Measurements from ENCODE around the gene LRRC66.

Gene LRRC66

GRCh38 chr4:52054254-52054653, 34.1 kb upstream of the LRRC66 start:
- H3K4me1 ChIP-seq (ENCODE audit: control insufficient read depth in 1 of 2, insufficient read depth in 1 of 2, low read depth in 1 of 2, low read length in 1 of 2): peaks cover 0 to 9% of the 10 kb centered on the region in 2 experiments
- no peaks in the 10 kb centered on the region for H3K9me3 ChIP-seq
- no peaks in the 10 kb centered on the region for H3K36me3 ChIP-seq
- TF ChIP-seq, protein P1, sequence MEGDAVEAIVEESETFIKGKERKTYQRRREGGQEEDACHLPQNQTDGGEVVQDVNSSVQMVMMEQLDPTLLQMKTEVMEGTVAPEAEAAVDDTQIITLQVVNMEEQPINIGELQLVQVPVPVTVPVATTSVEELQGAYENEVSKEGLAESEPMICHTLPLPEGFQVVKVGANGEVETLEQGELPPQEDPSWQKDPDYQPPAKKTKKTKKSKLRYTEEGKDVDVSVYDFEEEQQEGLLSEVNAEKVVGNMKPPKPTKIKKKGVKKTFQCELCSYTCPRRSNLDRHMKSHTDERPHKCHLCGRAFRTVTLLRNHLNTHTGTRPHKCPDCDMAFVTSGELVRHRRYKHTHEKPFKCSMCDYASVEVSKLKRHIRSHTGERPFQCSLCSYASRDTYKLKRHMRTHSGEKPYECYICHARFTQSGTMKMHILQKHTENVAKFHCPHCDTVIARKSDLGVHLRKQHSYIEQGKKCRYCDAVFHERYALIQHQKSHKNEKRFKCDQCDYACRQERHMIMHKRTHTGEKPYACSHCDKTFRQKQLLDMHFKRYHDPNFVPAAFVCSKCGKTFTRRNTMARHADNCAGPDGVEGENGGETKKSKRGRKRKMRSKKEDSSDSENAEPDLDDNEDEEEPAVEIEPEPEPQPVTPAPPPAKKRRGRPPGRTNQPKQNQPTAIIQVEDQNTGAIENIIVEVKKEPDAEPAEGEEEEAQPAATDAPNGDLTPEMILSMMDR (IDR thresholded peaks at IDR 0.05): no peak
- no peak overlapping the region for H3K27ac ChIP-seq
- no peak overlapping the region for H3K4me3 ChIP-seq (ENCODE audit: low read depth in 1 of 2, low read length in 1 of 2)
- H3K27me3 ChIP-seq: peaks cover 64% of the 10 kb centered on the region

- no peaks in the 10 kb centered on the region for H3K36me3 ChIP-seq
- no peak overlapping the region for H3K27ac ChIP-seq
- no peak overlapping the region for H3K4me3 ChIP-seq (ENCODE audit: low read depth in 1 of 2, low read length in 1 of 2)
- peaks cover 0 to 9% of the 10 kb centered on the region in 2 experiments for H3K4me1 ChIP-seq (ENCODE audit: control insufficient read depth in 1 of 2, insufficient read depth in 1 of 2, low read depth in 1 of 2, low read length in 1 of 2)
- H3K9me3 ChIP-seq: no peaks in the 10 kb centered on the region
- peaks cover 79% of the 10 kb centered on the region for H3K27me3 ChIP-seq
- TF ChIP-seq, protein P1 (IDR thresholded peaks at IDR 0.05): no peak
Observed at GRCh38 chr4:52052475-52052780, 32.3 kb upstream of the LRRC66 start.

DNA sequence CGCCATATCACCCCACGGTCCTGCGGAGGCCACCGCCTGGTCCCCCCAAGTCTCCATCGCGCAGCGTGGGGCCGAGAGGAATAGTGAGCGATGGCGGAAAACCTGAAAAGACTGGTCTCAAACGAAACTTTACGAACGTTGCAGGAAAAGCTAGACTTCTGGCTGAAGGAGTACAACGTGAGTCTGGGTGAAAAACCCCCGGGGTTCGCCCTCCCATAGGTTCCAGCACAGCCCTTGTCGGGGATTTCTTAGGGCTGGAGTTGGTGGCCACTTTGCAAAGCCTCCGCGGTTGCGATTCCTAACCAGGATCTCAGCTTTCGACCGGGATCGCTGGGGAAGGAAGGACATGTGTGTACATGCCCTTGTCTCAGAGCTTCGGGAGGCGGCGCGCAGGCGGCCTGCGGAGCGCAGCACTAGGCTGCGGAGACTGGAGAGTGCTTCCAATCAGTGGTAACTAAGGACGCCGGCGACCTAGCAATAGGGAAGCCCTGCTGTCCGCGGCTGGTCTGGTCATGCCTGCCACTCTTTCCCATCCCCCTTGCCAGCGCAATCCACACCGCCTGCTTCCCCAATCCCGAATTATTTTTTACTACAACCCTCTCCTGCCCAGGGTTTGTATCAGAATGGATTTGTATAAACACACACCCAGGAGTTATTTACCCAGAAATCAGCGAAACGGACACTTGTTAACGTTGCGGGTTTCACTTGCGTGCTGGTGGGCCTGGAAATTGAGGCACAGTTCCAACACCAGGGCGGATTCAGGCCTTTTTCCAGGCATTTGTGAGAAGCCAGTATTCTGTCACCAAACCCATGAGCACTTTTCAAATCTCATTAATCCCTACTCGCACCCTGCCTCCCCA, 31.7 kb upstream of the LRRC66 start:
- Histone ChIP-seq H3K4me1 (ENCODE audit: control insufficient read depth in 1 of 2, insufficient read depth in 1 of 2, low read depth in 1 of 2, low read length in 1 of 2) (peaks cover 0 to 9% of the 10 kb centered on the region in 2 experiments), H3K4me3 (ENCODE audit: low read depth in 1 of 2, low read length in 1 of 2) (no peak overlapping the region), H3K9me3 (no peaks in the 10 kb centered on the region), H3K27me3 (peaks cover 84% of the 10 kb centered on the region), H3K36me3 (no peaks in the 10 kb centered on the region), H3K27ac (no peak overlapping the region)
- TF ChIP-seq, protein P1 (IDR thresholded peaks at IDR 0.05): no peak

DNA sequence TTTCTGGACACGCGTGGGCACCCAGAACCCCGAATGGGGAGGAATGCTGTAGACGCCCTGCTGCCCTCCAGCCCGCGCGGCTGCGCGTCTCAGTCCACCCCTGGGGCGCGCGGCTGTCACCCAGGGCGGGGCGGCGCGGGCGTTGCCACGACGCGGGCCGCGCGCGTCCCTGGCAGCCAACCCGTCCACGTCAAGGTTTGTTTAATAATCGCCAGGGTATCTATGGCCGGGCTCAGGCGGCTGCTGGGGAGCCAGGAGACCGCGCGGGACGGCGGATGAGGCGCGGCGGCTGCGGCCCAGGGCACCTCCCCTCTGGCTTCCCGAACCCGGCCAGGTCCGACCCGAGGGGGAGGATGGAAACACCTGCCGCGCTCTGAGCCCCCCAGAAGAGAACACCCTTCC, 31.1 kb upstream of the LRRC66 start, which contains the start of gene SPATA18:
Gene SPATA18 (plus strand): TSS at position 92 of the 402 bp plus-strand sequence. CDS start 401 bp downstream, outside the sequence.
- no peak within 1 kb of the TSS for H3K4me3 ChIP-seq (ENCODE audit: low read depth in 1 of 2, low read length in 1 of 2)
- peaks cover 0 to 9% of the 10 kb centered on the region in 2 experiments for H3K4me1 ChIP-seq (ENCODE audit: control insufficient read depth in 1 of 2, insufficient read depth in 1 of 2, low read depth in 1 of 2, low read length in 1 of 2)
- H3K27ac ChIP-seq: no peak within 1 kb of the TSS
- TF ChIP-seq, protein P1 (IDR thresholded peaks at IDR 0.05): no peak
- no peaks in the 10 kb centered on the region for H3K9me3 ChIP-seq
- peaks cover 91% of the 10 kb centered on the region for H3K27me3 ChIP-seq
- no peaks in the 10 kb centered on the region for H3K36me3 ChIP-seq

DNA sequence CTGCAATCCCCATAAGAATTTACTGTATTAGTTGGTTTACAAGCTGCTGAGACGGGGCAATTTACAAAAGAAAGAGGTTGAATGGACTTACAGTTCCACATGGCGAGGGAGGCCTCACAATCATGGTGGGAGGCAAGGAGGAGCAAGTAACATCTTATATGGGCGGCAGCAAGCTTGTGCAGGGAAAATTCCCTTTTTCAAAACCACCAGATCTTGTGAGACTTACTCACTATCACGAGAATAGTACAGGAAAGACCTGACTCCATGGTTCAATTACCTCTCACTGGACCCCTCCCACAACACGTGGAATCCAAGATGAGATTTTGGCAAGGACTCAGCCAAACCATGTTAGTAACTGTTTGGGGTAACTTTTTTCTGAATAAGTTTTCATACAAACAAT, 29.1 kb upstream of the LRRC66 start:
- Histone ChIP-seq H3K27me3 (peaks cover 78% of the 10 kb centered on the region), H3K4me1 (ENCODE audit: control insufficient read depth in 1 of 2, insufficient read depth in 1 of 2, low read depth in 1 of 2, low read length in 1 of 2) (peaks cover 0 to 9% of the 10 kb centered on the region in 2 experiments), H3K9me3 (no peaks in the 10 kb centered on the region), H3K36me3 (no peaks in the 10 kb centered on the region), H3K27ac (no peak overlapping the region), H3K4me3 (ENCODE audit: low read depth in 1 of 2, low read length in 1 of 2) (no peak overlapping the region)
- TF ChIP-seq, protein P1 (IDR thresholded peaks at IDR 0.05): no peak
